Fibroblast of skin of right quadriceps (primary cell): ENCODE results near the gene KAT6B.

Experiments used
- DNase-seq: peaks from one replicate; pipeline ENCODE4 v3.0.0-alpha.2; 2013

The KAT6B gene

DNA sequence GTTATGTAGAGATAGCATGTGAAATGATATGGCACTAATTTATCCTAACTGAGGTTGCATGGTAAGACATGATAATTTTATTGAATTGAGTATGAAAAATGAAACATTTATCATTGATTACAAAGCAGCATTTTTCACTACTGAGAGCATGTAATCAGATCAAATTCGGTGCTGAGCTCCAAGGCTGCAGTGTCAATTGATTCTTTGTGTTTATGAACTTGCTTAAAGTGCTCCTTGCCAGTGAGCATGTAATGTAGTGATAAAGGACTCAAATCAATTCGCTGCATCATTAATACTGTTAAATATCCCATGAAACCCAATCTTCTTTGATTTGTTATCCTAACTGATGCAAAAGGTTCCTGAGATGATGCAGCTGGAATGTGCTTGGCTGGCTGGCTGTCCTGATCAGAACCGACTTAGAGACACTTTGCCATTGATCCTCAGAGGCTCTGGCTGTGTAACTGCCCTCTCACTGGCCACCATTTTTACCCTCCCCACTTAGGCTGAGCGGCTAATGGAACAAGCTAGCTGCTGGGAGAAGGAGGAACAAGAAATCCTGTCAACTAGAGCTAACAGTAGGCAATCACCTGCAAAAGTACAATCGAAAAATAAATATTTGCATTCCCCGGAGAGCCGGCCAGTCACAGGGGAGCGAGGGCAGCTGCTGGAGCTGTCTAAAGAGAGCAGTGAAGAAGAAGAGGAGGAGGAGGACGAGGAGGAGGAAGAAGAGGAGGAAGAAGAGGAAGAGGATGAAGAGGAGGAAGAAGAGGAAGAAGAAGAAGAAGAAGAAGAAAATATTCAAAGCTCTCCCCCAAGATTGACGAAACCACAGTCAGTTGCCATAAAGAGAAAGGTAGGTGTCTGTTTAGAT, 195.2 kb downstream of the KAT6B start:
- no peak for DNase-seq

DNA sequence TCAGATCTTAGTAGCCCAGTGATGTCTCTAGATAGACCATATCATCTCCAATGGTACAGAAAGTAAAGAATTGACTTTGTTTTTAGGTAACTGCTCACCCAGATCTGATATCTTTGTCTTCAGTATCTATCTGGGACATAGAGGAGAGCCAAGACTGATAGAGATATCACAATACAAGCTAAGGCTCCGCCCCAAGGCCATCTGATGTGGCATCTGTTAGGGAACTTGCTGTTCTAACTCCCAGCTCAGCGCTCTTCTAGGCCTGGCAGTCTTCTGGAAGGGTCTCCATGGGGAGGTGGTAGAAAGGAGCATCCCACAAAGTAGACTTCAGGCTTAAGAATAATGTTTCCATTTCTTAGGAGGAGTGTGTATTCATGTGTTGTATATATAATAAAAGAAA, 196.7 kb downstream of the KAT6B start:
- DNase-seq: no peak

DNA sequence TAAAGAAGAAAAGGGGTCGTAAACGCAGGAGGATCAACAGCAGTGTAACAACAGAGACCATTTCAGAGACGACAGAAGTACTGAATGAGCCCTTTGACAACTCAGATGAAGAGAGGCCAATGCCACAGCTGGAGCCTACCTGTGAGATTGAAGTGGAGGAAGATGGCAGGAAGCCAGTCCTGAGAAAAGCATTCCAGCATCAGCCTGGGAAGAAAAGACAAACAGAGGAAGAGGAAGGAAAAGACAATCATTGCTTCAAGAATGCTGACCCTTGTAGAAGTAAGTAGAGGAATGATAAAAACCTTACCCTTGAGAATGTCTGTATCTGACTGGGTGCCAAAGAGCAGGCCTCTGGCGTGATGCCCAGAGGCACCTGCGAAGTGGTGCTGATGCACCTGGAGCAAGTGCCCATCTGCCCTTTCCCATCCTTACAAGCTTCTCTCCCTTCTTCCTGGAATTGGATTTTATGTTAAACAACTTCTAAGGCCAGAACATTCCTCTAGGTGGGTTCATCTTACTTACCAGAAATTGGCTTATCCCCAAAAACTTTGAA, 198.6 kb downstream of the KAT6B start:
- no peak for DNase-seq

DNA sequence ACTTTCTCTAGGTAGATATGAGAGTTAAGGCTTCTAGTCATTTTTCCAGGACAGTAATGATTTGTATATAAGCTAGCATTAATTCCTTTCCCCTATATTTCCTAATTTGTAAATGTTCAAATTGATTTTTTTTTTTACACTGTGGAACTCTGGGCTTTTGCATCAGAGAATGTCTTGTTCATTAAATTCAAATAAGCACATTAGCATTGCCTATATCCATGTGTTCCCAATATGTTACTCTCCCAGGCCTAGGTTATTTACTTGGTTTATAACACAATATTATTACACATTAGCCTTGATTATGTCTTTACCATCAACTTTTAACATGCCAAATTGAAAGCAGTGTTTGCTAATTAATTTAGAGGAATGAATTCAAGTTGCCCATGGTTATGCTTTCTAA, 201.6 kb downstream of the KAT6B start:
- DNase-seq: no peak

DNA sequence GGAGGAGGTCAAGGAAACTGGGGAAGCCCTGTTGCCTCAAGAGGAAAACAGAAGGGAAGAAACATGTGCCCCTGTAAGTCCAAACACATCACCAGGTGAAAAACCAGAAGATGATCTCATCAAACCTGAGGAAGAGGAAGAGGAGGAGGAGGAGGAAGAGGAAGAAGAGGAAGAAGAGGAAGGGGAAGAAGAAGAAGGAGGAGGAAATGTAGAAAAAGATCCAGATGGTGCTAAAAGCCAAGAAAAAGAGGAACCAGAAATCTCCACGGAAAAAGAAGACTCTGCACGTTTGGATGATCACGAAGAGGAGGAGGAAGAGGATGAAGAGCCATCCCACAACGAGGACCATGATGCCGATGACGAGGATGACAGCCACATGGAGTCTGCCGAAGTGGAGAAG, 202.3 kb downstream of the KAT6B start:
- DNase-seq: no peak

DNA sequence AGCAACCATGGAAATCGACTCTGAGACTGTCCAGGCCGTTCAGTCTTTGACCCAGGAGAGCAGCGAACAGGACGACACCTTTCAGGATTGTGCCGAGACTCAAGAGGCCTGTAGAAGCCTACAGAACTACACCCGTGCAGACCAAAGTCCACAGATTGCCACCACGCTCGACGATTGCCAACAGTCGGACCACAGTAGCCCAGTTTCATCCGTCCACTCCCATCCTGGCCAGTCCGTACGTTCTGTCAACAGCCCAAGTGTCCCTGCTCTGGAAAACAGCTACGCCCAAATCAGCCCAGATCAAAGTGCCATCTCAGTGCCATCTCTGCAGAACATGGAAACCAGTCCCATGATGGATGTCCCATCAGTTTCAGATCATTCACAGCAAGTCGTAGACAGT, 203.0 kb downstream of the KAT6B start:
- DNase-seq: no peak

DNA sequence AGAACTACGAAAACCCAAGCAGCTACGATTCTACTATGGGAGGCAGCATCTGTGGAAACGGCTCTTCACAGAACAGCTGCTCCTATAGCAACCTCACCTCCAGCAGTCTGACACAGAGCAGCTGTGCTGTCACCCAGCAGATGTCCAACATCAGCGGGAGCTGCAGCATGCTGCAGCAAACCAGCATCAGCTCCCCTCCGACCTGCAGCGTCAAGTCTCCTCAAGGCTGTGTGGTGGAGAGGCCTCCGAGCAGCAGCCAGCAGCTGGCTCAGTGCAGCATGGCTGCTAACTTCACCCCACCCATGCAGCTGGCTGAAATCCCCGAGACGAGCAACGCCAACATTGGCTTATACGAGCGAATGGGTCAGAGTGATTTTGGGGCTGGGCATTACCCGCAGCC, 203.5 kb downstream of the KAT6B start:
- no peak for DNase-seq

DNA sequence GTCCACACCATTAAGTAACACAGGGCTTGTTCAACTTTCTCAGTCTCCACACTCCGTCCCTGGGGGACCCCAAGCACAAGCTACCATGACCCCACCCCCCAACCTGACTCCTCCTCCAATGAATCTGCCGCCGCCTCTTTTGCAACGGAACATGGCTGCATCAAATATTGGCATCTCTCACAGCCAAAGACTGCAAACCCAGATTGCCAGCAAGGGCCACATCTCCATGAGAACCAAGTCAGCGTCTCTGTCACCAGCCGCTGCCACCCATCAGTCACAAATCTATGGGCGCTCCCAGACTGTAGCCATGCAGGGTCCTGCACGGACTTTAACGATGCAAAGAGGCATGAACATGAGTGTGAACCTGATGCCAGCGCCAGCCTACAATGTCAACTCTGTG, 204.0 kb downstream of the KAT6B start:
- DNase-seq: no peak

DNA sequence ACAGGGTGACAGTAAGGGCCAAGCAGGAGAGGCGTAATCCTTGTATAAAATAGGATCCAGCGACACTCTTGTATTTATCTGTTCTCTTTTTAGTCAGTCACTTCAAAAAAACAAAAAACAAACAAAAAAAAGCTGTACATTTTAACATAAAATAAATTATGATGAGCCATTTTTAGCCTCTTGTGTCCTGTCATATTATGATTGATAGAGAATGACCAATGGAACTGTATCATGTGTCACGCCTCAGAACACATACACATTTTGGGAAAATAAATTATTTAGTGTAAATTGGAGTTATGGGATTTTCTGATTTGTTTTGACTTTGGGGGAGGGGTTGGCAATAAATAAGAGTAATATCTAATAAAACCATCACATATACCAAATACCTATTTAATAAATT, 205.7 kb downstream of the KAT6B start:
- DNase-seq: no peak

DNA sequence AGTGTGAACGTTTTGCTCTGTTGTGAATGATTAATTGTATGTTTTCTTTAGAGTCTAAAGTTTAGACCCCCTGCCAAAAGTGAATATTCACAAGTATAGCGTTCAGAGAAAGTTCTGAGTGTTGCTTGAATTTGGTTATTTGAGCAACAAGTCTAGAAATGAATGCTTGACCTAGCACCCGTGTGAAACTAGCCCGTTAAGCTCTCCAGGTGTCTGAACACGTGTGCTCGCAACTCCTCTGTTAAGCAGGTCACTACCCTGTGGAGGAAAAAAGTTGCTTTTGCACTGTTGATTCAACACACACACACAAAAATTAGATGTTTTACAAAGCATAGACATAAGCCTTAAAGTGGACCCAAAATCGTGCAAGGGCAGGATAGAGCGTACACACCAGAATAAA, 206.4 kb downstream of the KAT6B start:
- no peak for DNase-seq

DNA sequence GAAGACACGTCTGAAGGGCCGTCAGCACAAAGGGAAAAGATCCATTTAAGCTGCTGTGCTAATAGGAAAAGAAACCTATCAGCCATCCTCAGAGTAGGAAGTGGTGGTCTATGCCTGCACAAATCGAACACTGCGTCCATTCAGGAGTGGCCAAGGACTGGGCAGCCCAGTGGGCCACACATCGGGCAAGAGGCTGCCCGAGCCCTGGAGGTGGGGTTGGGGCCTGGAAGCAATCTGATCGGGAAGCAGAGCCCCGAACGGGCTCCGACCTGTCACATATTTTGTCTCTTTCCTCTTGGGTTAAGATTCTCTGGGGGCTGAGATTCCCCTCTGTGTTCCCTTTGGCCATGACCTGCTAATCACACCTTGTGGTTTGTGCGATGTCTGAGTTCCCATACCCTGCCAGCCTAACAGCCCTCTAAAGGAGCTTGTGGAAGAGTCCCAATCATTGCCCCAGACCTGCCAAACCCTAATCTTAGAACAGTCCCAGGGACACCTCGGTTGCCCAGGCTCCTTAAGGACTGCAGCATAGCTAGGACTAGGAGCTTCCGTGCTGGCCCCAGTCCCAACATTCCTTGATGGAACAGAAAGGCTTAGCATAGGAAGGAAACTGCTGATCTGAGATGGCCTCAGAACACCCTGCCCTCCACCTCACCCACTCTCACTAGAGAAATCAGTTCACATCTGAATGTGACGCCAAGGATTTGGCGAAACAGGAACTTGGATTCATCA, 207.2 kb downstream of the KAT6B start:
- no peak for DNase-seq

DNA sequence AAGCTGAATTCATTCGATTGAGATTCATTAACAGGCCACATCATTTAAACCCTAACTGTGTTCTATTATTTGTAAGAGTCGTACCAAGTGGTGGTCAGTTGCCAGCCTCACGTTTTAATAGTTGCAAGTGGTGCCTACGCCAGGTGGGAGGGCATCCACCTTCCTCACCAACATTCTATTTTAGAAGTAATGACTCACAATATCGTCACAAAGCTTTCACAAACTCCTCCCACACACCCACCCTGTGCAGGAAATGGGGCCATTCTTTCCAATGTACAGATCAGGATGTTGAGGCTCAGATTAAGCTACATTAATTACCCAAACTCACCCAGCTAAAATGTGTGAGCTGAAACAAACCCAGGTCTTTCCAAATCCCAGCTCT, 207.7 kb downstream of the KAT6B start:
- no peak for DNase-seq

DNA sequence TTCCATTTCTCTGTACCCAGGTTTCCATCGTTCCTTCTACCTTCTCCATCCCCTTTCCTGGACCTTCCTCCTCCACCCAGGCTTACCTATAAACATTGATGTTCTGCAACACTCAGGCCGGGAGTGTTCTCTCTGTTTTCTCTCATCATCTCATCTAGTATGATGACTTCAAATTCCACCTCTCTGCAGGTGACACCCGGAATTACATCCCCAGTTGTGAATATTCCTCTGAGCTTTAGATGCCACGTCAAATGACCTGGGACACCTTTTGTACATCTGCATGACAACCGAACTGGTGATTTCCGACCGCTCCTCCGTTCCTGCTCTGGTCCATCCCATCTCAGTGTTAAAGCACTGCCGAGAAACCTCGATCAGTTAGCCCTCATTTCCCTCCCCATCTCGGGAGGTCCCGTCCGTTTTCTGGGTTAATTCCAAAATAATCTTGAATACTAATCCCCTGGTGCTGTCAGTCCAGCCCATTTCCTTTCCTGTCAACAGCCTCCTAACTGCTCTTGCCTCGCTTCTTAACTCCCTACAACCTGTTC, 208.4 kb downstream of the KAT6B start:
- no peak for DNase-seq

DNA sequence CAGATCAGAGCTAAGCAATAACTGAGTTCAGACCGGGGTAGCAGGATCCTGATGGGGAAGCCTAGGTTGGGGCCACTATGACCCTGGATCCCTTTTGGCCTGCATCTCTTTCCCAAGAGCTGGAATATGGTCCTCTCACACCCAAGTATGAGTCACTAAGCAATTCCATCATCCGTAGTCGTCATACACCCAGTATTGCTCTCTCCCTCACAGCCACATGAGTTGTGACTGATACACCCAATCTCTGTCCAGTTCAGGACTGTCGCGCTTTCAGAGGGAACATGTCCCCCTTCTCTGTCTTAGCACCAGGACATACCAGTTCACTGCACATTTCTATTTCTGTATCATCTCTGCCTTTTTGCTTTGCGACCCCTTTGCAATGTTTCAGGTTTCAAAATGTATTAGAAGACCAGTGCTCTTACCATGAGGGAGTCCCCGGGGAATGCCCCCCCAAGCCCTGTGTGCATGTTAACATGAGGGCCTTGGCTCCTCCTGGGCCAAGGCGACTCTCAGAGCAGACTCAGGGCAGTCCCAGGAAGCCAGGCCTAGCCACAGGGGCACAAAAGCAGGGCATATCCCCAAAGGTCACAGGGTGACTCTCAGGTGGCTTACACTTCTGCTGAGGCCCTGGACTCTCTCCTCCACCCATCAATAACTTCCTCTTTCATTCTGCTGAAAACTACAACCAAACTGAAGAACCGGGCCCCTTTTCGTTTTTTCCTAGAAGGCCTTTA, 209.7 kb downstream of the KAT6B start:
- DNase-seq: peak; percentile 37

DNA sequence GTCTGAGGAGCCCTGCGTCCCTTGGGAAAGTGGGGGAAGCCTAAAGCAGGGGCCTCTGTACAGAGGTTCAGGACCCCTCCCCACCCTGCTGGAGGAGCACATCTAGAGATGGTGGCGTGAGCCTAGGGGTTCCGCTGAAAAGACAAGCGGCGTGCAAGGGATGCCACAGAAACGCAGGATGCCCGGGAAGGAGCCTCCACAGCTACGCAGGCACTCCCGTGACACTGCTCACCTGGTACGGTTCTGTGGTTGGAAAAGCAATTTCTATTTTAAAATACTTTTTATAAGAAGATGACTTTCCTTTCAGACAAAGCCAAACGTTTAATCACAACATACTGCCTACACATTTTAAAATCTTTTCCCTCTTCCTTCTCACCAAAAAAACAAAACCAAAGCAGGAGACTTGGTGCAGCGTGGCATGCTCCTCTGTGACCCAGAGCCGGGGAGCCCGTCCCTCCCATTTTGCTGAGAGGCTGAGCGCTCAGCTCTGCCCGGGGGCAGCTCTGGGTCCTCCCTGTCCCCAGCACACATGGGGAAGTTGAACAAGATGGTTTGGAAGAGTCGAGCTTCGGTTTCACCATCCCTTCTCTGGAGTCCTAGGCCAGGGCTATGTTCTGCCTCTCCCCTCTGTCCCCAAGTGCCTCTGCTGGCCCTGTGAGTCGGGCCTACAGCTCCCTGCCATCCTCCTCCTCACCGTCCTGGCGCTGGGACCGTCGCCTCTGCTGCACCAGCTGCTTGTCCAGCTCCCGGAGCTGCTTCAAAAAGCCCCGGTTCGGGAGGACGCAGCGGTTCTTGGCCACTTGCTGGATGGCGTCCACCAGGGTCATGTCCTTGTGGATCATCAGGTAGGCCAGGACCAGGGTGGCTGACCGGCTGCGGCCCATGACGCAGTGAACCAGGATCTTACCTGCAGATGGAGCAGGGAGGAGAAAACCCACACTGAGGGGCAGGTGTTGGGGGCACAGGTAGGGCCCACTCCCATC, 211.1 kb downstream of the KAT6B start:
- no peak for DNase-seq

DNA sequence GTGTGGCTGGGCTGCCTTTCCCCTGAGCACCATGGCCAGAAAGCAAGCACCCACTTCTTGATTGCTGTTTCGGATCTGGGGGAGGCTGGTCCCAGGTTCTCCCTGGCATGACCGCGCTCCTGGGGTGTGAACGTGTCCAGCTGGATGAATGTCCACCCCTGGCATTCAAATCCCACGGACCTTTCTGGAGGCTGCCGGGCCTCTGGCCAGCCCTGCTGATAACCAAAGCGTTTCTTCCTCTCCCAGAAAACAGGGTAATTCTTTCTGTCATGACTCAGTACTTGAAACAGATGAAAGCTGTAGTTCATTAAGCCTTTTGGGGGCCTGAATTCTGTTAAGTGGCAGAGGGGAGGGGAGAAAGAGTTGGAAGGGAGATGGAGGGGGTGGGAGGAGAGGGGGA, 211.9 kb downstream of the KAT6B start:
- DNase-seq: peak; percentile 46

DNA sequence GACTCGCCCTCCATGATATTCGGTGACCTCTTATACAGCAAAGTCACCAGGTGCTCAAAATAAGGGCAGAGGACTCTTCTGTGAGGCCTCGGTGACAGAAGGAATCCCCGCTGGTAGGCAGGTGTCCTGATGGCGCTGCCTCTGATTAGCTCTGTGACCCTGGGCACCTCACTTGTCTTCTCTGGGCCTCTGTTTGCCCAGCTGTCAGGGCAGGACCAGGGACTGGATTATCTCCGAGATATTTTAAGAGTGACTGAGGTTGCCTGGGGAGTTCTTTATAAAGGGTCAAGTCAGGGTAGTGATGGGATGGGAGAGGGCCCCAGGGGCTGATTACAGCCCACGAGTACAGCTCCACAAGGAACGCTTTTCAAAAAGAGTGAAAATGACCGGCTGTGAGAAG, 214.2 kb downstream of the KAT6B start:
- no peak for DNase-seq

DNA sequence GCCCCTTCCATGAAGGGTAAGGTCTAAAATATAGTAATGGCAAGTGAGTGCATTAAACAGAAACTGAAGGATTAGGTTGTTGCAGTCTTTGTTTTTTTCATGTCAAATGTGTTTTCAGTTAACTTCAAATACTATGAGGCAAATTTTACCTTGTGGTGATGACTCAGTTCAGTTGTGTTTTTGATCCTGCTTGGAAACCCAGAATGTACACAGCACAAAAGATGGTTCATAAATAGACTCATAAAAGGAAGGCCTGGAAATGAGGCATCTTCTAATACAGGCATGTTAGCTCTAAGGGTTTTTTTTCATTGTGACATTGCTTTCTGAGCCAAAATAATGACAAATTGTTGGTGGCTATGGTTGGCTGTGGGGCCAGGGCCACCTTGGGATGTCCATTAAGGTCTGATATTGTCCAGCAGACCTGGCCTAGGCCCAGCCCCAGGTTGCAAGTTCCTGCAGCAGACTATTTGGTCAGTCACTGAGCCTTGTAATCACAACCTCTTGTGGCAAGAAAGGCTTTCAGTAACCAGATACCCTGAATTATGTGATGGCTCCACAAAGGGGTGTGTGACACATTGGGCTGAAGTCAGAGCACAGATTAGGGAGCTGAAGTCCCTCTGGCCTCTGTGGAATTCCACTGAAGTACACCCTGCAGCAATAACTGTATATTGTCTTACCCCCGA, 216.0 kb downstream of the KAT6B start:
- DNase-seq: peak; percentile 83

DNA sequence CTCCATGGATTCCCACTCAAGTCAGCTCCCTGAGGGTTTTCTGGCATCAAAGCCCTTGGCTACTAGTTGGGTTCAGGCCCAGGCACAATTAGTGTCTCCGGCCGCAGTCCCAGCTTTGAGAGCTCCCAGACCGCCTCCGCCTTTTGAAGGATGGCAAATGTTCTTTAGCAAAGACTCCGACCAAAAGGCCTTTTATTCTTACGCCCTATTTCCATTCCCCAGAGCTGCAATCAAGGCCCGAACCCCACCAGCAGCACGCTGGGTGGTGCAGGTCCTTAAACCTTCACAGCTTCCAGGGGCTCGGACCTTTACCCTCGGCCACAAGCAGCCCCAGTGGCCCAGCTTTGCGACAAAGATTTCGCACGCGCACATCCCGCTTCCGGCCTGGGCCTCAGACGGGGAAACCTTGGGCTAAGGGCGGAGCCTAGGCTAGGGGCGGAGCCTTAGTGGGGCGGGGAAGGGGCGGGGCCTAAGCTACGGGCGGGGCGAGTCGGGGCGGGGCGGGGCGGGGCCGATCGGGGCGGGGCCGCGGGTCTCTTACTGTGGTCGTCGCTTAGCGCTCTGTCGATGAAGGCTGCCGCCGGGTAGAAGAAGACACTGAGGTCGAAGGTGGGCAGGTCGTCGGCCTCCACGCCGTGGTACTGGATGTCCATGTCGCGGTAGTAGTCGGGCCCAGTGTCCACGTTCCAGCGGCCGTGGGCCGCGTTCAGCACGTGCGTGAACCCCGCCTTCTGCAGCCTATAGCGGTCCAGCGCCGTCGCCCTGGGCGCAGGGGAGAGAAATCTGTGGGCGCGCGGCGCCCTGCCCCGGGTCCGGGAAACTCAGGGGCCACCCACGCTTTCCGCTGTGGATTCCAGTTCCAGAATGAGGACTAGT, 217.1 kb downstream of the KAT6B start:
- DNase-seq: no peak

DNA sequence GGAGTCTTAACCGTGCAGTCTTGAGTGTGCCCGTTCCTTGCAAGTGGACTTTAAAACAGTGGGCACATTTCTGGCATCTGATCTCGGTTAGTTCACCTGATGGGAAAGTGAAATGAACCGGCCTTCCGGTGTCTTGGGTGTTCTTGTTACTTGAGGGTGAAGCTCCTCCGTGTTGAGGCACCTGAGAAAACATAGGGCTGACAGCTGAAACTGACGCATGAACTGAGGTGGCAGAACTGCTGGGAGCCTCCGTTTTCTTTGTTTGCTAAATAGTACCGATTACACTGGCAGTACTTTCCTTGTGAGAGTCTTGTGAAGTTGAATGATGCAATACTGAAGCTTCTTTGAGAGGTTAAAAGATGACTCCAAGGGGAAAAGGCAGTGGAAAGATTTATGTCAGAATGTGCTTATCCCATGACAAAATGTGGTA, 222.3 kb downstream of the KAT6B start:
- DNase-seq: peak; percentile 38
